Neural progenitor cell (in vitro differentiated cells): ENCODE results near the gene PRKCE.

Experiments
- CTCF ChIP-seq: fragments of 200-600 bp; sonication (generic); IDR thresholded peaks from 2 replicates; pipeline ENCODE4 v1.5.1; 2017; ENCODE audit warnings: antibody characterized with exemption, mild to moderate bottlenecking
- EZH2 ChIP-seq: fragments of 200-600 bp; sonication (generic); IDR thresholded peaks from 2 replicates; pipeline ENCODE4 v1.6.1; 2017; ENCODE audit warnings: antibody characterized with exemption, mild to moderate bottlenecking, moderate library complexity
- EZH2phosphoT487 ChIP-seq: fragments of 200-600 bp; sonication (generic); IDR thresholded peaks from 2 replicates; pipeline ENCODE4 v1.6.1; 2017; ENCODE audit warnings: antibody characterized with exemption

- TF ChIP-seq CTCF (no peak), EZH2 (no peak), EZH2phosphoT487 (no peak)
These were observed 511.6 kb downstream of the PRKCE start for GRCh38 chr2:46163098-46163430.
